SU-DHL-6 (cell line): Measurements from ENCODE around the gene FKBP15.

ENCODE experiments used
- EZH2phosphoT487 ChIP-seq: fragments of 200-600 bp; sonication (generic), shearing (Covaris generic); conservative IDR thresholded peaks from 2 replicates; pipeline ENCODE4 v1.6.1; 2018; ENCODE audit warnings: mild to moderate bottlenecking, antibody characterized with exemption, low read length, moderate library complexity, mixed read lengths
- TF ChIP-seq, protein P1 (sequence below): fragments of 200-600 bp; sonication (generic); IDR thresholded peaks from one replicate; pipeline ENCODE4 v1.5.1; 2017; ENCODE audit warnings: antibody characterized with exemption, mild to moderate bottlenecking, low read length, moderate library complexity; ENCODE audit not compliant: insufficient read depth, poor library complexity, severe bottlenecking

- TF ChIP-seq, protein P1, sequence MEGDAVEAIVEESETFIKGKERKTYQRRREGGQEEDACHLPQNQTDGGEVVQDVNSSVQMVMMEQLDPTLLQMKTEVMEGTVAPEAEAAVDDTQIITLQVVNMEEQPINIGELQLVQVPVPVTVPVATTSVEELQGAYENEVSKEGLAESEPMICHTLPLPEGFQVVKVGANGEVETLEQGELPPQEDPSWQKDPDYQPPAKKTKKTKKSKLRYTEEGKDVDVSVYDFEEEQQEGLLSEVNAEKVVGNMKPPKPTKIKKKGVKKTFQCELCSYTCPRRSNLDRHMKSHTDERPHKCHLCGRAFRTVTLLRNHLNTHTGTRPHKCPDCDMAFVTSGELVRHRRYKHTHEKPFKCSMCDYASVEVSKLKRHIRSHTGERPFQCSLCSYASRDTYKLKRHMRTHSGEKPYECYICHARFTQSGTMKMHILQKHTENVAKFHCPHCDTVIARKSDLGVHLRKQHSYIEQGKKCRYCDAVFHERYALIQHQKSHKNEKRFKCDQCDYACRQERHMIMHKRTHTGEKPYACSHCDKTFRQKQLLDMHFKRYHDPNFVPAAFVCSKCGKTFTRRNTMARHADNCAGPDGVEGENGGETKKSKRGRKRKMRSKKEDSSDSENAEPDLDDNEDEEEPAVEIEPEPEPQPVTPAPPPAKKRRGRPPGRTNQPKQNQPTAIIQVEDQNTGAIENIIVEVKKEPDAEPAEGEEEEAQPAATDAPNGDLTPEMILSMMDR = no peak
- TF ChIP-seq EZH2phosphoT487 = no peak
Measured at GRCh38 chr9:113151696-113152630, 69.1 kb downstream of the FKBP15 start.
